ENCODE measurements around the gene SLC9C1. TPM values are rescaled to one million over a fixed set of nuclear protein-coding genes. Genes with fewer than 3 reads are reported as not detected.

SLC9C1 gene
- total and polyA plus RNA-seq, 9 of the 15 experiments (the other 6 are each of a cell fraction or from before 2014, with no cell fraction given): not detected

DNA sequence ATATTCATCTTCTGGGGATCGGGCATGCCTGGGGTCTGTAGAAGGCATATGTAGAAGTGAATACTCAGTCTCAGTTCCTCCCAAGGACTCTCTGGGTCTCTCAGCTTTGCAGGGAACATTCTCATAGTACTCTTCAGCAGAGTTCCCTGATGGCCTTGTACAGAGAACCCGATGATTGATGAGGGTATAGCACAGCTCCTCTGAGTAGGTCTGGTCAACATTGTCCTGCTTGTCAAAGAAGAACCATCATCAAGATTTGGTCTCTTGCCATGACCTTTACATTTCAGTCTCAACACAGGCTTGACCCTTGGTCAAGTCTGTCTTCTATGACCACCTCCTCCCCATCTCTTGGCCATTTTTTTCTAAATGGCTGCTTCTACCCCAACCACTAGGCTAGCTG, 170.5 kb downstream of the SLC9C1 start (continued):
- TF ChIP-seq, protein P1, sequence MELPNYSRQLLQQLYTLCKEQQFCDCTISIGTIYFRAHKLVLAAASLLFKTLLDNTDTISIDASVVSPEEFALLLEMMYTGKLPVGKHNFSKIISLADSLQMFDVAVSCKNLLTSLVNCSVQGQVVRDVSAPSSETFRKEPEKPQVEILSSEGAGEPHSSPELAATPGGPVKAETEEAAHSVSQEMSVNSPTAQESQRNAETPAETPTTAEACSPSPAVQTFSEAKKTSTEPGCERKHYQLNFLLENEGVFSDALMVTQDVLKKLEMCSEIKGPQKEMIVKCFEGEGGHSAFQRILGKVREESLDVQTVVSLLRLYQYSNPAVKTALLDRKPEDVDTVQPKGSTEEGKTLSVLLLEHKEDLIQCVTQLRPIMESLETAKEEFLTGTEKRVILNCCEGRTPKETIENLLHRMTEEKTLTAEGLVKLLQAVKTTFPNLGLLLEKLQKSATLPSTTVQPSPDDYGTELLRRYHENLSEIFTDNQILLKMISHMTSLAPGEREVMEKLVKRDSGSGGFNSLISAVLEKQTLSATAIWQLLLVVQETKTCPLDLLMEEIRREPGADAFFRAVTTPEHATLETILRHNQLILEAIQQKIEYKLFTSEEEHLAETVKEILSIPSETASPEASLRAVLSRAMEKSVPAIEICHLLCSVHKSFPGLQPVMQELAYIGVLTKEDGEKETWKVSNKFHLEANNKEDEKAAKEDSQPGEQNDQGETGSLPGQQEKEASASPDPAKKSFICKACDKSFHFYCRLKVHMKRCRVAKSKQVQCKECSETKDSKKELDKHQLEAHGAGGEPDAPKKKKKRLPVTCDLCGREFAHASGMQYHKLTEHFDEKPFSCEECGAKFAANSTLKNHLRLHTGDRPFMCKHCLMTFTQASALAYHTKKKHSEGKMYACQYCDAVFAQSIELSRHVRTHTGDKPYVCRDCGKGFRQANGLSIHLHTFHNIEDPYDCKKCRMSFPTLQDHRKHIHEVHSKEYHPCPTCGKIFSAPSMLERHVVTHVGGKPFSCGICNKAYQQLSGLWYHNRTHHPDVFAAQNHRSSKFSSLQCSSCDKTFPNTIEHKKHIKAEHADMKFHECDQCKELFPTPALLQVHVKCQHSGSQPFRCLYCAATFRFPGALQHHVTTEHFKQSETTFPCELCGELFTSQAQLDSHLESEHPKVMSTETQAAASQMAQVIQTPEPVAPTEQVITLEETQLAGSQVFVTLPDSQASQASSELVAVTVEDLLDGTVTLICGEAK (IDR thresholded peaks at IDR 0.05): no peak
- TF ChIP-seq, protein P1 (CRISPR knock-in tag; IDR thresholded peaks at IDR 0.05): no peak
- no peak for TF ChIP-seq RBM14 (IDR thresholded peaks at IDR 0.05; ENCODE audit: borderline replicate concordance, insufficient read depth, low read depth, low read length)
- no peak for TF ChIP-seq MYNN (IDR thresholded peaks at IDR 0.05)
- no peak for TF ChIP-seq MYNN (CRISPR knock-in tag; IDR thresholded peaks at IDR 0.05)
- TF ChIP-seq, protein P2, sequence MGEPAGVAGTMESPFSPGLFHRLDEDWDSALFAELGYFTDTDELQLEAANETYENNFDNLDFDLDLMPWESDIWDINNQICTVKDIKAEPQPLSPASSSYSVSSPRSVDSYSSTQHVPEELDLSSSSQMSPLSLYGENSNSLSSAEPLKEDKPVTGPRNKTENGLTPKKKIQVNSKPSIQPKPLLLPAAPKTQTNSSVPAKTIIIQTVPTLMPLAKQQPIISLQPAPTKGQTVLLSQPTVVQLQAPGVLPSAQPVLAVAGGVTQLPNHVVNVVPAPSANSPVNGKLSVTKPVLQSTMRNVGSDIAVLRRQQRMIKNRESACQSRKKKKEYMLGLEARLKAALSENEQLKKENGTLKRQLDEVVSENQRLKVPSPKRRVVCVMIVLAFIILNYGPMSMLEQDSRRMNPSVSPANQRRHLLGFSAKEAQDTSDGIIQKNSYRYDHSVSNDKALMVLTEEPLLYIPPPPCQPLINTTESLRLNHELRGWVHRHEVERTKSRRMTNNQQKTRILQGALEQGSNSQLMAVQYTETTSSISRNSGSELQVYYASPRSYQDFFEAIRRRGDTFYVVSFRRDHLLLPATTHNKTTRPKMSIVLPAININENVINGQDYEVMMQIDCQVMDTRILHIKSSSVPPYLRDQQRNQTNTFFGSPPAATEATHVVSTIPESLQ (CRISPR knock-in tag; IDR thresholded peaks at IDR 0.05): no peak
